ENCODE results near the gene MCAM. TPM values are rescaled to one million over a fixed set of nuclear protein-coding genes. Genes with fewer than 3 reads are reported as not detected.

MCAM gene
- total RNA-seq = 1.3 TPM

GRCh38 chr11:119316729-119317591 is at the start of gene MCAM:
Gene MCAM (minus strand): TSS chr11:119317130. CDS start chr11:119317101, 29 bp downstream.
- peak in 1 of 3 donors; percentile 26 for DNase-seq (ENCODE audit: low read depth in 2 of 3, low spot score in 2 of 3)

GRCh38 chr11:119365071-119365591 is 48.2 kb upstream of the MCAM start:
- no peak for DNase-seq (ENCODE audit: low read depth in 2 of 3, low spot score in 2 of 3)

- peak in 2 of 3 donors; percentile 38 to 55 for DNase-seq (ENCODE audit: low read depth in 2 of 3, low spot score in 2 of 3)
Measured at GRCh38 chr11:119363851-119364590, 47.1 kb upstream of the MCAM start.

GRCh38 chr11:119363081-119363850 is 46.3 kb upstream of the MCAM start:
- no peak for DNase-seq (ENCODE audit: low read depth in 2 of 3, low spot score in 2 of 3)

GRCh38 chr11:119362741-119363080 is 45.8 kb upstream of the MCAM start:
- no peak for DNase-seq (ENCODE audit: low read depth in 2 of 3, low spot score in 2 of 3)

GRCh38 chr11:119361941-119362725 is 45.2 kb upstream of the MCAM start:
- DNase-seq (ENCODE audit: low read depth in 2 of 3, low spot score in 2 of 3) = no peak

GRCh38 chr11:119361056-119361787 is 44.3 kb upstream of the MCAM start:
- DNase-seq (ENCODE audit: low read depth in 2 of 3, low spot score in 2 of 3) = no peak

- DNase-seq (ENCODE audit: low read depth in 2 of 3, low spot score in 2 of 3) = peak in 1 of 3 donors; percentile 62
Measured at GRCh38 chr11:119359365-119360214, 42.7 kb upstream of the MCAM start.

- DNase-seq (ENCODE audit: low read depth in 2 of 3, low spot score in 2 of 3) = no peak
Measured at GRCh38 chr11:119357074-119357473, 40.1 kb upstream of the MCAM start.

- peak; percentile 54 to 83 (median 73) for DNase-seq (ENCODE audit: low read depth in 2 of 3, low spot score in 2 of 3)
Measured at GRCh38 chr11:119356349-119357031, 39.6 kb upstream of the MCAM start.

GRCh38 chr11:119355091-119355843 is 38.3 kb upstream of the MCAM start:
- DNase-seq (ENCODE audit: low read depth in 2 of 3, low spot score in 2 of 3) = no peak

GRCh38 chr11:119352857-119353260 is 35.9 kb upstream of the MCAM start:
- DNase-seq (ENCODE audit: low read depth in 2 of 3, low spot score in 2 of 3) = no peak

GRCh38 chr11:119351232-119351631 is 34.3 kb upstream of the MCAM start:
- no peak for DNase-seq (ENCODE audit: low read depth in 2 of 3, low spot score in 2 of 3)

GRCh38 chr11:119350302-119350701 is 33.4 kb upstream of the MCAM start:
- no peak for DNase-seq (ENCODE audit: low read depth in 2 of 3, low spot score in 2 of 3)

- DNase-seq (ENCODE audit: low read depth in 2 of 3, low spot score in 2 of 3) = no peak
Measured at GRCh38 chr11:119347940-119348605, 31.1 kb upstream of the MCAM start.

GRCh38 chr11:119347242-119347641 is 30.3 kb upstream of the MCAM start:
- DNase-seq (ENCODE audit: low read depth in 2 of 3, low spot score in 2 of 3) = no peak

- DNase-seq (ENCODE audit: low read depth in 2 of 3, low spot score in 2 of 3) = no peak
Measured at GRCh38 chr11:119346605-119347004, 29.7 kb upstream of the MCAM start, which contains the start of gene MFRP. Gene MFRP (minus strand): TSS chr11:119346705. CDS start chr11:119346513, 192 bp downstream.

Data from hematopoietic multipotent progenitor cell (in vitro differentiated cells).